Activated CD4-positive, alpha-beta T cell treated with anti-CD3 and anti-CD28 coated beads, Interleukin-2, amount 50 U/mL, for 4 hours (primary cell): ENCODE data around the gene TTC39A.
A peak's percentile ranks its signal among the peaks of the same experiment; 100 is the strongest.

Experiments
- DNase-seq, 2 experiments: peaks; one replicate each; pipeline ENCODE4 v3.0.0-alpha.2; 2020

TTC39A gene

GRCh38 chr1:51296383-51297357, 33.7 kb downstream of the TTC39A start:
- peak; percentile 54 to 57 for DNase-seq

GRCh38 chr1:51295926-51296325, 34.4 kb downstream of the TTC39A start:
- no peak for DNase-seq

GRCh38 chr1:51294566-51295184, 35.7 kb downstream of the TTC39A start:
- no peak for DNase-seq

- no peak for DNase-seq
Measured at GRCh38 chr1:51293898-51294515, 36.4 kb downstream of the TTC39A start.

- DNase-seq: no peak
Measured at GRCh38 chr1:51290489-51290847, 39.9 kb downstream of the TTC39A start.

DNA sequence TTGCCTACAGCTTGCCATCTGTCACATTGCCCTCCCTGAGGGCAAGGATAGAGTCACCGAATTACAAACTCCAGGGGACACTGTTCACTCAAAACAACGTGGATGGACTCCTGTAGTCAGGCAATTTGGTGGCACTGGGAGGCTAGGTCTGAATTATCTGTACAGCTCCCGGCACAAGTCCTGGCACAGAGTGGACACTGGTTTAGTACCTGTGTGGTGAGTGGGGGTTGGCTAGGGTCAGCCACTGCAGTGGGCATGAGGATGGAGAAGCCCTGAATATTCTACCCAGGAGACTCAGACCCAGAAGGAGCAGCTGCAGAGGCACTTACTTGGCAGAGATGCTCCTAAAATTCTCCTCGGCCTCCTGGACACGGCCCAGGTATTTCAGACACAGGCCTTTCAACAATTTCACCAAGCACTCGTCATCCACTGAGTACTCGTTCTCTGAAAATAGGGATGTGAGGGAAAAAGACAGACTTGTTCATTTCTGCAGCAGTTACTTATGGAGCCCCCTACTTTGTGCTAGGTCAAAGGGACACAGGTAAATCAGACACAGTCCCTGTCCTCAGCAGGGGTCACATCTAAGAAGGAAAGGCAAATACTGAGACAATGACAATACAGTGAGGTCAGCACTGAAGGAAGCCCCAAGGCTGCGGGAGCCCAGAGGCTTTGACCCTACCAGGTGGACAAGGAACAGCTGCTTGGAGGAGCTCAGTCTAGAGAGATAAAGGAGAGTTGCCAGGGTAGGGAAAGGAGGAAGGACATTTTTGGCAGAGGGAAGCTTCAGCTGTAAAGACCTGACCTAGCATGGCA, 40.5 kb downstream of the TTC39A start:
- no peak for DNase-seq

- DNase-seq: no peak
Measured at GRCh38 chr1:51288578-51288977, 41.8 kb downstream of the TTC39A start.

DNA sequence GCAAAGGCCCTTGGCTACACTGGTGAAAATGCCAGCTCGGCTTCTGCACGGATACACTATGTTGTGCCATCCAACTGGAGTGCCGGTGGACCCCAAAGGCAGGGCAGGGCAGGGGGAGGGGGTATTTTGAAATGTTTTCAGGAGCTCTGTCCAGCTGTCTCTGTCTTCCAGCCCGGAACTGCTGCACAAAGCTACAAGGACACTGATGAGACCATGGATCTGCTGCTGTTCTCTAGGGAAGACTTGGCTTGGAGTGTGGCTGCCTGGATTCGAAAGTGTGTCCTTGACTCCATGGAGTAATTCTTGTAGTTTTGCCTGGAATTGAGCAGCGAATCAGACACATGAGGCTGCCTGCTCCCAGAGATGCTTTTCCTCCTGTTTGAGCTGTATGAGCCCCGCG, 42.4 kb downstream of the TTC39A start:
- DNase-seq: no peak

DNA sequence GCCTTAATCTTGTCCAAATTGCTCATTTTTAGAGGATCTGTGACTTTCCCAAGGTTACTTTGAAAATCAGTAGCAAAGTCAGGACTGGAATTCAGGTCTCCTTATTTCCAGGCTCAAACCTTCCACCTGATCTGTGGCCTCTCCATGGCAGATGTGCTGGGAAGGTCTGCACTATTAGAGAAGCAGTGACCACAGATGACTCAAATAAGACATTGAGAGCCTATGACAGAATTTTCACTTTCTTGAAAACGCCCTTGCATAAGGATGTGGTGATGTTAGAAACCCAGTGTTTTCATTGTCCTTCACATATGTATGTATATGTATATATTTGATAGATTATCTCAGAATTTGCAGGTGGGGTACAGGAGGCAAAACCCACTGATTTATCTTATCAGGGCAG, 45.3 kb downstream of the TTC39A start:
- no peak for DNase-seq

DNA sequence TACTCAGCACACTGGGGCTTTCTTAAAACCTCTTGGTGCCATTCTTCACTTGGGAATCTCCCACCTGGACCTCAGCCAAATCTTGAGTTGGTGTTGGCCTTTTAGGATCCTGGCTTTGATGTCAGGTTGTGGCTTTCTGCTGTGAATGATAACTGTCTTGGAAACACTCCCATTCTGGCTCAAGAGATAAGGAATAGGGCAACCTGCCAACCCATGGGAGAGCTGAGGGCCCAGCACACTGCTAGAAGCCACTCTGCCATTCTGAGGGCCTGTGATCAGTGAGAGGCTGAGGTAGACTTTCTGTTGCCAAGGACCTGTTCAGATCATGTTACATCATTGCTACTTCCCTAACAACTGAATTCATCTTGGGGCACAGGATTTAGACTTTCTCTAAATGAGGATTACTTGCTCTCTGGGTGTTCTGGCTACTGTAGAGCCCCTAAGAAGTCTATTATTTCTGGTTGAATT, 45.8 kb downstream of the TTC39A start:
- DNase-seq: no peak

DNA sequence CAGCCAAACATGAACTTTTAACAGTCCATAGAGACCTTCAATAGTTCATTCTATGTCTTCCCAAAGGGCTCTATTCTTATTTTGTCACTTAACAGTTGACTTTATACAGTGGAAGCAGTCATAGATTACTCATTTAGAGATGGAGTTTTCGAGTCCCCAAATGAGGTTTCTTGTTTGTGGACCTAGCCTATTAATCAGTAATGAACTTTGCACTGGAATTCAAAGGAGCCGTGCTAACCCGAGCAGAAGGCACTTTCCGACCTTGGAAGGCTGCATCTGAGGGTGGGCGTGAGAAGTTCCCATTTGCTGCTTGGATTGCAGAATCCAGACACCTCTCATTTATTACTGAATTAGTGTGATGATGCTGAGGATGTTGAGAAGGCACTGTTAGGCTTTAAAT, 46.4 kb downstream of the TTC39A start:
- DNase-seq: no peak

DNA sequence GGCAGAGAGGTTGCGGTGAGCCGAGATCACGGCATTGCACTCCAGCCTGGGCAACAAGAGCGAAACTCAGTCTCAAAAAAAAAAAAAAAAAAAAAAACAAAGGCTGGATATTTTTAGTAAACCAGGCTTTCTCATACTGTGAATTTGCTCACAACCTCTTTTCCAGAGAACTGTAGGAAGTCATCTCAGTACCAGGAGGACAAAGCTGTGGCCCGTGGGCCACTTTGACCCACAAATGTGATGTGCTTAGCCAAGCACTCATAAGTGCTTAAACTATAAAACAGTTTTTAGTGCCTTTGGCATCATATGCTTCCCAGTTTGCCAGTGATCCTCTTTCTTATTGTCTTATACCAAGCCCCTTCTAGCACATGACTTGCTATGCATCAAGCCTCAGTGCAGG, 47.8 kb downstream of the TTC39A start:
- no peak for DNase-seq

- no peak for DNase-seq
Measured at GRCh38 chr1:51281807-51282206, 48.6 kb downstream of the TTC39A start.

- DNase-seq: no peak
Measured at GRCh38 chr1:51280321-51280978, 49.9 kb downstream of the TTC39A start.

DNA sequence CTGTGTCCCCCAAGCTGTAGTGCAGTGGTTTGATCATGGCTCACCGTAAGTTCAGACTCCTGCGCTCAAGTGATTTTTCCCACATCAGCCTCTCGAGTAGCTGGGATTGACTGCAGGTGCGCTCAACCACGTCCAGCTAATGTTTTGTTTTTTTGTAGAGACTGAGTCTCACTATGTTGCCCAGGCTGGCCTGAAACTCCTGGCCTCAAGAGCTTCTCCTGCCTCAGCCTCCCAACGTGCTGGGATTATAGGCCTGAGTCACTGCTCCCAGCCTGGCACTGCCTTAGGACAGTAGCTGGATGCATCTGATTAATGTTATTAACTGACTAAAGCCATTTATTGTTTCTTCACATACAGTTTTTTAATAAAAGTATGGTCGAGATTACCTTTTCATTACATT, 54.1 kb downstream of the TTC39A start:
- DNase-seq: no peak

DNA sequence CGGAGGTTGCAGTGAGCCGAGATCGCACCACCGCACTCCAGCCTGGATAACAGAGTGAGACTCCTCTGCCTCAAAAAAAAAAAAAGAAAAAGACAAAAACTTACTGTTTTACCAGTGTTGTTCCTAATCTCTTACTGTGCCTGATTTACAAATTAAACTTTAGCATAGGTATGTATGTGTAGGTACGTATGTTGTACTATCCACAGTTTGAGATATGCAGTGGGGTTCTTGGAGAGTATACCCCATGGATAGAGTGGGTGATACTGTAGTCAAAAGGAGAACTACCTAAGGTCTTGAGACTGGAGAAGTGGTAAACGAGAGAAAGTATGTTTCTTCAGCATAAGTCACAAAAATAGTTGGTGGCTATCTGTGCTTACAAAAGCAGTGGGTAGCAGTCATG, 55.7 kb downstream of the TTC39A start:
- DNase-seq: no peak

DNA sequence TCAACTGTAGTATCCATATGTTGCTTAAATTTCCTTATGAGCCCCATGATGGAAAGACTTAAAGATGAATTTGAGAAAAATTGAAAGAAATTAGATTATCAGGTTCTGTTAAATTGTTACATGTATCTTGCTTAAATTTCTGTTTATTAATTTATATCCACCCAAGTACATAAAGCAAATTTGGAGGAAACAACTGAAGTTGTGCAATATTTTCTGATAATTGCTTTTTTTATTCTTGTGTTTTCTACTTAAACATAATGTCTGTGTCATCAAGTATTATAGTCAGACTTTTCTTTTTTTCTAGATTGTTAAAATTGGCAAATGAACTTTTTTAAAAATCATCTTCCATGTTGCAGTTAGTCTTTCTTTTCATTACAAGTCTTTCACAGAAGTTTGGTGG, 57.4 kb downstream of the TTC39A start:
- DNase-seq: no peak

- DNase-seq: no peak
Measured at GRCh38 chr1:51270751-51271150, 59.6 kb downstream of the TTC39A start.

- DNase-seq: no peak
Measured at GRCh38 chr1:51268634-51269033, 61.7 kb downstream of the TTC39A start.

- no peak for DNase-seq
Measured at GRCh38 chr1:51266791-51267190, 63.6 kb downstream of the TTC39A start.

DNA sequence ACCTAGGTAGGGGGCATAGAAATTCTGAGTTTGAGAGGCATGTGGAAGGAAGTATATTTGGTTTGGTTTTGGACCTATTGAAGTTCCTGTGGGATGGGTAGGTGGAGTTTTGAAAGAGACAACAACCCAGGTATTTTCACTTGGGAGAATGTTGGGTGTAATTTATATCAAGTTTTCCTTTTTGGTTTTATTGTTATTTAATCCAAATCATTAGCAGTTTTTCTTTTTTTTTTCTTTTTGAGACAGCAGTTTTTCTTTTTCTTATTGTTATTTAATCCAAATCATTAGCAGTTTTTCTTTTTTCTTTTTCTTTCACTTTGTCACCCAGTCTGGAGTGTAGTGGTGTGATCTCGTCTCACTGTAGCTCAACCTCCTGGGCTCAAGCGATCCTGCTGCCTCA, 64.2 kb downstream of the TTC39A start:
- DNase-seq: no peak

DNA sequence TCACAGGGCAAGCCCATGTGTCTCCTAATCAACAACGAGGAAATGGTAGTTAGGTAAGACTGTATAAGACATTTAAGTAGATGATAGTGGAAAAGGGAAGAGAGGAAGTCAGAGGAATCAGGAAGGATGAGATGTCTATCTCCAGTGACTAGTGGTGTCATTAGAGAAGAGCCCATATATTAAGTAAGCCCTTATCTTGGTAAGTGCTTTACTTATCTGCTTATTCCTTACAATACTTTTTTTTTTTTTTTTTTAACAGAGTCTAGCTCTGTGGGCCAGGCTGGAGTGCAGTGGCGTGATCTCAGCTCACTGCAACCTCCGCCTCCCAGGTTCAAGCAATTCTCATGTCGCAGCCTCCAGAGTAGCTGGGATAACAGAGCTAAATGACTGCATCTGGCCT, 64.7 kb downstream of the TTC39A start:
- DNase-seq: no peak
